OCI-LY1 (cell line): ENCODE measurements around the gene CDH13.

Experiments
- CTCF ChIP-seq: fragments of 200-600 bp; sonication (generic), shearing (Covaris generic); IDR thresholded peaks from 2 replicates; pipeline ENCODE4 v1.5.1; 2017; ENCODE audit warnings: mild to moderate bottlenecking, antibody characterized with exemption, low read length, moderate library complexity, mixed read lengths
- EZH2 ChIP-seq: fragments of 200-600 bp; sonication (generic), shearing (Covaris generic); IDR thresholded peaks from 2 replicates; pipeline ENCODE4 v1.8.0; 2017; ENCODE audit warnings: borderline replicate concordance, mixed run types, mild to moderate bottlenecking, antibody characterized with exemption, low read length, moderate library complexity, mixed read lengths

- no peak; the same call in 1 of the 2 replicates for TF ChIP-seq CTCF
- no peak for TF ChIP-seq EZH2
These were observed 1090.5 kb downstream of the CDH13 start for GRCh38 chr16:83717308-83717707.
